ENCODE measurements around the gene PRKG1.

DNA sequence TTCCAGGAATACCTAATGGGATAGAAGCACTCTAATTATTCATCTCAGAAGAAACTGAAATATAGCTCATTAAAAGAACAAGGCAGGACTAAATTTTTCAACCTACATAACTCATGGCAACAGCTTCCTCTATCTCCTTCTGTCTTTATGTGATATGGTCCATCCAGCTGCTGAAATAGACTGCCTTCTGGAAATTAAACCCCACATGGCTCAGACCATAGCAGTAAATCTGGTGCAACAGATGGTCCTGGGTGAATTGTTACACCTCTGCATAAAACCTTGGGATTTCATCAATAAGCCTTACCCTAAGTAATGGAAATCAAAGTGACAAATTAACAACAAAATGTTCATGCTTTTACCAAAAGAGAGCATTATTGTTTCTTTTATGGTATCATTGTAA, 830.7 kb downstream of the PRKG1 start:
- TF ChIP-seq POLR2A (IDR thresholded peaks at IDR 0.05; ENCODE audit: low read depth, low read length), result no peak
- TF ChIP-seq, protein P1, sequence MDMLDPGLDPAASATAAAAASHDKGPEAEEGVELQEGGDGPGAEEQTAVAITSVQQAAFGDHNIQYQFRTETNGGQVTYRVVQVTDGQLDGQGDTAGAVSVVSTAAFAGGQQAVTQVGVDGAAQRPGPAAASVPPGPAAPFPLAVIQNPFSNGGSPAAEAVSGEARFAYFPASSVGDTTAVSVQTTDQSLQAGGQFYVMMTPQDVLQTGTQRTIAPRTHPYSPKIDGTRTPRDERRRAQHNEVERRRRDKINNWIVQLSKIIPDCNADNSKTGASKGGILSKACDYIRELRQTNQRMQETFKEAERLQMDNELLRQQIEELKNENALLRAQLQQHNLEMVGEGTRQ (IDR thresholded peaks at IDR 0.05; ENCODE audit: low read depth, low read length), result no peak
- no peak for TF ChIP-seq CHD1 (IDR thresholded peaks at IDR 0.05; ENCODE audit: low read depth, low read length)
- TF ChIP-seq, protein P2, sequence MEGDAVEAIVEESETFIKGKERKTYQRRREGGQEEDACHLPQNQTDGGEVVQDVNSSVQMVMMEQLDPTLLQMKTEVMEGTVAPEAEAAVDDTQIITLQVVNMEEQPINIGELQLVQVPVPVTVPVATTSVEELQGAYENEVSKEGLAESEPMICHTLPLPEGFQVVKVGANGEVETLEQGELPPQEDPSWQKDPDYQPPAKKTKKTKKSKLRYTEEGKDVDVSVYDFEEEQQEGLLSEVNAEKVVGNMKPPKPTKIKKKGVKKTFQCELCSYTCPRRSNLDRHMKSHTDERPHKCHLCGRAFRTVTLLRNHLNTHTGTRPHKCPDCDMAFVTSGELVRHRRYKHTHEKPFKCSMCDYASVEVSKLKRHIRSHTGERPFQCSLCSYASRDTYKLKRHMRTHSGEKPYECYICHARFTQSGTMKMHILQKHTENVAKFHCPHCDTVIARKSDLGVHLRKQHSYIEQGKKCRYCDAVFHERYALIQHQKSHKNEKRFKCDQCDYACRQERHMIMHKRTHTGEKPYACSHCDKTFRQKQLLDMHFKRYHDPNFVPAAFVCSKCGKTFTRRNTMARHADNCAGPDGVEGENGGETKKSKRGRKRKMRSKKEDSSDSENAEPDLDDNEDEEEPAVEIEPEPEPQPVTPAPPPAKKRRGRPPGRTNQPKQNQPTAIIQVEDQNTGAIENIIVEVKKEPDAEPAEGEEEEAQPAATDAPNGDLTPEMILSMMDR (conservative IDR thresholded peaks at IDR 0.05; ENCODE audit: low read depth, low read length), result no peak
- no peak for TF ChIP-seq RCOR1 (IDR thresholded peaks at IDR 0.05; ENCODE audit: insufficient replicate concordance, low read length)
